Keratinocyte (primary cell): ENCODE results near the gene MRPL53. TPM values are rescaled to one million over a fixed set of nuclear protein-coding genes. Genes with fewer than 3 reads are reported as not detected.

Source experiments
- DNase-seq: peaks from one replicate; pipeline ENCODE4 v3.0.0-alpha.2; 2011; ENCODE audit warnings: low read depth, missing footprints, low spot score
- FAIRE-seq: peaks from 2 replicates; lab custom pipeline; 2011; peaks lifted over from hg19 to GRCh38; lab: Jason Lieb, UNC
- H2AFZ ChIP-seq: 2 replicates; pipeline ENCODE4 v1.6.0; 2012; ENCODE audit warnings: low read length, control low read depth, inconsistent platforms; ENCODE audit not compliant: control insufficient read depth
- H3K27ac ChIP-seq: 2 replicates; pipeline ENCODE4 v1.5.1; 2011; ENCODE audit warnings: low read length; ENCODE audit not compliant: control insufficient read depth, insufficient read depth
- H3K27me3 ChIP-seq: 3 replicates; pipeline ENCODE4 v1.6.0; 2011; ENCODE audit warnings: low read length; ENCODE audit not compliant: control insufficient read depth, insufficient read depth; ENCODE audit errors: extremely low read depth
- H3K36me3 ChIP-seq, 2 experiments: 2 replicates in 1 of 2; 3 replicates in 1 of 2; pipeline ENCODE4 v1.5.1; 2011; ENCODE audit warnings: low read length in 2 of 2, mild to moderate bottlenecking in 1 of 2; ENCODE audit not compliant: control insufficient read depth in 2 of 2, insufficient read depth in 2 of 2; ENCODE audit errors: extremely low read depth in 1 of 2
- H3K4me1 ChIP-seq: 3 replicates; pipeline ENCODE4 v1.5.1; 2011; ENCODE audit warnings: low read length; ENCODE audit not compliant: control insufficient read depth, insufficient read depth; ENCODE audit errors: extremely low read depth
- H3K4me2 ChIP-seq: 3 replicates; pipeline ENCODE4 v1.6.0; 2011; ENCODE audit warnings: low read depth, low read length; ENCODE audit not compliant: control insufficient read depth, insufficient read depth; ENCODE audit errors: extremely low read depth
- H3K4me3 ChIP-seq, 3 experiments: fragments of 200-600 bp in 1 of 3; sonication (generic) in 1 of 3; 2 replicates in 2 of 3; 3 replicates in 1 of 3; pipeline ENCODE4 v1.5.1; 2011 to 2016; ENCODE audit warnings: low read length in 3 of 3, mild to moderate bottlenecking in 3 of 3, control low read depth in 2 of 3, inconsistent platforms in 1 of 3, low read depth in 1 of 3, mixed read lengths in 1 of 3, mixed run types in 1 of 3, moderate library complexity in 1 of 3; ENCODE audit not compliant: control insufficient read depth in 2 of 3, insufficient read depth in 2 of 3; ENCODE audit errors: extremely low read depth in 1 of 3
- H3K79me2 ChIP-seq: 2 replicates; pipeline ENCODE4 v1.6.0; 2012; ENCODE audit warnings: low read length; ENCODE audit not compliant: control insufficient read depth, insufficient read depth
- H3K9ac ChIP-seq: 3 replicates; pipeline ENCODE4 v1.6.0; 2011; ENCODE audit warnings: low read length; ENCODE audit not compliant: control insufficient read depth, insufficient read depth; ENCODE audit errors: extremely low read depth
- H3K9me1 ChIP-seq: 3 replicates; pipeline ENCODE4 v1.6.0; 2011; ENCODE audit warnings: low read length; ENCODE audit not compliant: control insufficient read depth, insufficient read depth; ENCODE audit errors: extremely low read depth
- H3K9me3 ChIP-seq: 2 replicates; pipeline ENCODE4 v1.5.1; 2012; ENCODE audit warnings: low read depth, low read length; ENCODE audit not compliant: control insufficient read depth
- H4K20me1 ChIP-seq: 3 replicates; pipeline ENCODE4 v1.6.0; 2011; ENCODE audit warnings: low read length; ENCODE audit not compliant: control insufficient read depth, insufficient read depth; ENCODE audit errors: extremely low read depth
- CTCF ChIP-seq, 3 experiments: IDR thresholded peaks in 1 of 3; conservative IDR thresholded peaks in 1 of 3; optimal IDR thresholded peaks in 1 of 3; 2 replicates in 2 of 3; 3 replicates in 1 of 3; pipeline versions ENCODE3 to v1.5.1; 2011; ENCODE audit warnings: low read length in 3 of 3, mild to moderate bottlenecking in 3 of 3, moderate library complexity in 2 of 3, control low read depth in 1 of 3, inconsistent platforms in 1 of 3; ENCODE audit not compliant: insufficient read depth in 2 of 3; ENCODE audit errors: extremely low read depth in 1 of 3
- EZH2 ChIP-seq: IDR thresholded peaks from one replicate; pipeline ENCODE4 v1.6.1; 2012; ENCODE audit warnings: inconsistent platforms, mild to moderate bottlenecking, low read length, moderate library complexity
- dilution Hi-C: fragments of 300-500 bp; cut with MboI; formaldehyde crosslinking; loops from one replicate; pipeline ENCODE4 v1.7.0; 2020; ENCODE audit warnings: low sequenced_read_pairs; ENCODE audit not compliant: extremely low pct_ligation_motif_present
- polyA plus RNA-seq, 5 experiments: library from polyadenylated mRNA; depleted of rRNA in 3 of 5; stranded (reverse) in 3 of 5; stranded (forward) in 1 of 5; unstranded in 1 of 5; fragments of >200 nt; gene quantifications; 1 replicate in 1 of 5; 2 replicates in 3 of 5; 3 replicates in 1 of 5; pipeline versions ENCODE4 v1.2.1 to v1.2.3, GENCODE V29; 2011 to 2012; ENCODE audit warnings: missing spikeins in 2 of 5, low read depth in 1 of 5, low replicate concordance in 1 of 5

Gene MRPL53
- polyA plus RNA-seq, 1 donor (not counting 4 experiments of a cell fraction or from before 2014, with no cell fraction given): 31.0 TPM

GRCh38 chr2:74515981-74516633 is 43.6 kb upstream of the MRPL53 start:
- peaks cover 6% of the 10 kb centered on the region for H3K4me1 ChIP-seq
- no peak overlapping the region for H3K9ac ChIP-seq
- H3K36me3 ChIP-seq: no peaks in the 10 kb centered on the region
- H3K9me3 ChIP-seq: no peaks in the 10 kb centered on the region
- no peak overlapping the region for H3K27ac ChIP-seq
- peaks cover 61% of the 10 kb centered on the region for H3K27me3 ChIP-seq
- DNase-seq: no peak
- TF ChIP-seq CTCF (optimal IDR thresholded peaks at IDR 0.05 in 1 of 3, IDR thresholded peaks at IDR 0.05 in 1 of 3, conservative IDR thresholded peaks at IDR 0.05 in 1 of 3; ENCODE audit: extremely low read depth in 1 of 3, insufficient read depth in 2 of 3, low read length in 3 of 3) (no peak), EZH2 (no peak)
- H2AFZ ChIP-seq: no peak overlapping the region
- dilution Hi-C loops: no loop called here
- no peaks in the 10 kb centered on the region for H3K9me1 ChIP-seq
- H4K20me1 ChIP-seq: no peaks in the 10 kb centered on the region
- H3K4me3 ChIP-seq: no peak overlapping the region
- no peaks in the 10 kb centered on the region for H3K79me2 ChIP-seq
- H3K4me2 ChIP-seq: peak overlapping the region; percentile 20
- FAIRE-seq: no peak

GRCh38 chr2:74515271-74515980 is 42.9 kb upstream of the MRPL53 start:
- H3K4me3 ChIP-seq: no peak overlapping the region

More at GRCh38 chr2:74515271-74515980, 42.9 kb upstream of the MRPL53 start:
- Histone ChIP-seq H3K9me3 (no peaks in the 10 kb centered on the region), H3K4me2 (no peak overlapping the region), H3K27me3 (peaks cover 62% of the 10 kb centered on the region), H3K79me2 (no peaks in the 10 kb centered on the region), H3K4me1 (peaks cover 6% of the 10 kb centered on the region), H3K27ac (no peak overlapping the region), H2AFZ (no peak overlapping the region), H3K36me3 (no peaks in the 10 kb centered on the region), H3K9ac (no peak overlapping the region), H3K9me1 (no peaks in the 10 kb centered on the region), H4K20me1 (no peaks in the 10 kb centered on the region)
- no peak for DNase-seq
- TF ChIP-seq EZH2: peak; percentile 83
- no peak for TF ChIP-seq CTCF (optimal IDR thresholded peaks at IDR 0.05 in 1 of 3, IDR thresholded peaks at IDR 0.05 in 1 of 3, conservative IDR thresholded peaks at IDR 0.05 in 1 of 3; ENCODE audit: extremely low read depth in 1 of 3, insufficient read depth in 2 of 3, low read length in 3 of 3)
- dilution Hi-C loops: no loop called here
- no peak for FAIRE-seq
